ENCODE results near the gene LTO1.
"Not testable (repeated sequence)": the region's sequence is repeated elsewhere in the genome, so short reads cannot be mapped to it uniquely, and the experiment has no call there.

The LTO1 gene

GRCh38 chr11:69634590-69634989, 40.6 kb downstream of the LTO1 start:
- no peak for DNase-seq (ENCODE audit: low spot score)

GRCh38 chr11:69634069-69634468, 41.1 kb downstream of the LTO1 start:
- no peak for DNase-seq (ENCODE audit: low spot score)

GRCh38 chr11:69632900-69633299, 42.3 kb downstream of the LTO1 start:
- no peak for DNase-seq (ENCODE audit: low spot score)

- no peak for DNase-seq (ENCODE audit: low spot score)
Measured at GRCh38 chr11:69630424-69630823, 44.7 kb downstream of the LTO1 start.

GRCh38 chr11:69630017-69630416, 45.1 kb downstream of the LTO1 start:
- no peak for DNase-seq (ENCODE audit: low spot score)

- DNase-seq (ENCODE audit: low spot score): no peak
Measured at GRCh38 chr11:69627551-69627950, 47.6 kb downstream of the LTO1 start.

GRCh38 chr11:69625476-69625875, 49.7 kb downstream of the LTO1 start:
- DNase-seq (ENCODE audit: low spot score): no peak

- no peak for DNase-seq (ENCODE audit: low spot score)
Measured at GRCh38 chr11:69624293-69624692, 50.9 kb downstream of the LTO1 start.

GRCh38 chr11:69622097-69622681, 53.0 kb downstream of the LTO1 start:
- not testable (repeated sequence) for DNase-seq (ENCODE audit: low spot score)

- DNase-seq (ENCODE audit: low spot score): no peak
Measured at GRCh38 chr11:69620683-69621290, 54.4 kb downstream of the LTO1 start.

- no peak for DNase-seq (ENCODE audit: low spot score)
Measured at GRCh38 chr11:69618237-69618636, 56.9 kb downstream of the LTO1 start.

- no peak for DNase-seq (ENCODE audit: low spot score)
Measured at GRCh38 chr11:69617682-69618081, 57.5 kb downstream of the LTO1 start.

GRCh38 chr11:69617220-69617619, 57.9 kb downstream of the LTO1 start:
- DNase-seq (ENCODE audit: low spot score): no peak

All from GM03348 (cell line).